Activated CD4-positive, CD25-positive, alpha-beta regulatory T cell (primary cell): ENCODE measurements around the gene PRDM2.
A peak's percentile ranks its signal among the peaks of the same experiment; 100 is the strongest.
"Not testable (repeated sequence)": the region's sequence is repeated elsewhere in the genome, so short reads cannot be mapped to it uniquely, and the experiment has no call there.

ENCODE experiments used
- DNase-seq, 4 experiments: peaks; one replicate each; lab custom pipeline; 2025; lab: John Stamatoyannopoulos, UW

PRDM2 gene

GRCh38 chr1:13699936-13700520, at the start of gene PRDM2:
TSS of gene PRDM2 (plus strand) at chr1:13700188. CDS start at chr1:13715606, 15,418 bp downstream.
- peak; percentile 26 to 48 (median 40) for DNase-seq

- no peak for DNase-seq
Observed at GRCh38 chr1:13651279-13651678, 48.7 kb upstream of the PRDM2 start.

- no peak for DNase-seq
Observed at GRCh38 chr1:13652238-13652637, 47.8 kb upstream of the PRDM2 start.

GRCh38 chr1:13661539-13661938, 38.4 kb upstream of the PRDM2 start:
- no peak for DNase-seq

- DNase-seq: no peak
Observed at GRCh38 chr1:13662493-13662892, 37.5 kb upstream of the PRDM2 start.

- no peak for DNase-seq
Observed at GRCh38 chr1:13663969-13664368, 36.0 kb upstream of the PRDM2 start.

GRCh38 chr1:13664451-13664850, 35.5 kb upstream of the PRDM2 start:
- DNase-seq: no peak

GRCh38 chr1:13666317-13666716, 33.7 kb upstream of the PRDM2 start:
- no peak for DNase-seq

GRCh38 chr1:13667691-13668090, 32.3 kb upstream of the PRDM2 start:
- no peak for DNase-seq

GRCh38 chr1:13674377-13674776, 25.6 kb upstream of the PRDM2 start:
- DNase-seq: no peak

- DNase-seq: no peak
Observed at GRCh38 chr1:13675151-13675651, 24.8 kb upstream of the PRDM2 start.

GRCh38 chr1:13677896-13678295, 22.1 kb upstream of the PRDM2 start:
- no peak for DNase-seq

- DNase-seq: no peak
Observed at GRCh38 chr1:13679651-13680050, 20.3 kb upstream of the PRDM2 start.

- DNase-seq: not testable (repeated sequence)
Observed at GRCh38 chr1:13680609-13681008, 19.4 kb upstream of the PRDM2 start.

- no peak for DNase-seq
Observed at GRCh38 chr1:13681921-13682320, 18.1 kb upstream of the PRDM2 start.

- DNase-seq: no peak
Observed at GRCh38 chr1:13682444-13682843, 17.5 kb upstream of the PRDM2 start.

- no peak for DNase-seq
Observed at GRCh38 chr1:13683206-13683605, 16.8 kb upstream of the PRDM2 start.

- DNase-seq: no peak
Observed at GRCh38 chr1:13687151-13687715, 12.8 kb upstream of the PRDM2 start.

GRCh38 chr1:13693094-13693493, 6.9 kb upstream of the PRDM2 start:
- not testable (repeated sequence) for DNase-seq

- DNase-seq: no peak
Observed at GRCh38 chr1:13694886-13695684, 4.9 kb upstream of the PRDM2 start.

GRCh38 chr1:13697738-13698137, 2.2 kb upstream of the PRDM2 start:
- DNase-seq: no peak

GRCh38 chr1:13699510-13699909, 478 bp upstream of the PRDM2 start:
- DNase-seq: no peak
